GM21723 (cell line): ENCODE results near the gene ABI3.

Experiments used
- ATAC-seq: cut with Tn5 transposase; IDR thresholded peaks from one replicate; pipeline ENCODE4 v1.9.1; 2021; ENCODE audit warnings: mild to moderate bottlenecking, moderate library complexity; ENCODE audit not compliant: unreplicated experiment

The ABI3 gene

DNA sequence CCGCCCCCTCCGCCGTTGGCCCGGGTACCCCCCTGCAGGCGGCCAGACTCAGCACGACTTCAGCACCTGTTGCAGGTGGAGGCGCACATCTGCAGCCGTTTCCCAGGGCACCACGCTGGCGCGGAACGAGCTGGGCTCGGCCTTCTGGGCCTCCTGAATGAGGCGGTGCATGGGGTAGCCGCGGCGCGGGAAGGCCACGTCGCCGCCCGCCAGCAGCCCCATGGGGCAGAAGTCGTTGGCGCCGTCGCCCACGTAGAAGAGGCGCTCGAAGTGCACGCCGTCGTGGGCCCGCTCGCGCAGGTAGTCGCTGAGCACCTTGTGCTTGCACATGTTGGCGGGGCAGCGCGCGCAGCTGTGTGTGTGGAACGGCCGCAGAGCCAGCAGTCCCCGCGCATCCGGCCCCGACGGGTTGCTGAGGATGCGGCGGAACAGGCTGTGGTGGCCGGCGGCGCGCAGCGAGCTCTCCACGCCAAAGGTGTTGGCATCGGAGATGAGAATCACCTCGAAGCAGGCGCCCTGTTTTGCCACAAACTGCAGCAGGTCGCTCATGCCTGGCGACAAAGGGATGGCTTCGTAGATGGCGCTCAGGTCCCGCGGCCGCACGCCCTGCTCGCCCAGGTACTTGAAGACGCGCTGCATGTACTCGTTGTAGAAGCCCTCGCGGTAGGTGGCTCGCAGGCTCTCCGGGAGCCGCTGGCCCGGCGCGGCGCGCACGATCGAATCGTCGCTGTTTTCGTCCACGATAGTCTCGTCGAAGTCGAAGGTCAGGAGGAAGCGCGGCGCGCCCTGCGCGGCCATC, 13.9 kb downstream of the ABI3 start:
- no peak for ATAC-seq

DNA sequence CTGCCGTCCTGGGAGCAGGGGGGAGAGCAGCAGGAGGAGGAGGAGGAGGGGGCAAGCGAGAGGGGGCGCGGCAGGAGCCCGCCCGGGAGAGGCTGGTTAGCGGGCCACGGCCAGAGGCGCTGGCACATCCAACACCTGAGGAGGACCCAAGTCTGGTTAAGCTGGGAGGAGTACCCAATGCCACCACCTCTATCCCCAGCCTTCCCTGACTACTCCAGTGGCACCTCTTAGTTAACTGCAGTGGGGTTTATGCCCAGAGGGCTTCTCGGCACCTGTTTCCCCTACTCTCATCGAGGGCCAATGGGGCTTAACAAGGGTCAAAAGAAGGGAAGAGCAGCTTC, 14.5 kb downstream of the ABI3 start:
- no peak for ATAC-seq

DNA sequence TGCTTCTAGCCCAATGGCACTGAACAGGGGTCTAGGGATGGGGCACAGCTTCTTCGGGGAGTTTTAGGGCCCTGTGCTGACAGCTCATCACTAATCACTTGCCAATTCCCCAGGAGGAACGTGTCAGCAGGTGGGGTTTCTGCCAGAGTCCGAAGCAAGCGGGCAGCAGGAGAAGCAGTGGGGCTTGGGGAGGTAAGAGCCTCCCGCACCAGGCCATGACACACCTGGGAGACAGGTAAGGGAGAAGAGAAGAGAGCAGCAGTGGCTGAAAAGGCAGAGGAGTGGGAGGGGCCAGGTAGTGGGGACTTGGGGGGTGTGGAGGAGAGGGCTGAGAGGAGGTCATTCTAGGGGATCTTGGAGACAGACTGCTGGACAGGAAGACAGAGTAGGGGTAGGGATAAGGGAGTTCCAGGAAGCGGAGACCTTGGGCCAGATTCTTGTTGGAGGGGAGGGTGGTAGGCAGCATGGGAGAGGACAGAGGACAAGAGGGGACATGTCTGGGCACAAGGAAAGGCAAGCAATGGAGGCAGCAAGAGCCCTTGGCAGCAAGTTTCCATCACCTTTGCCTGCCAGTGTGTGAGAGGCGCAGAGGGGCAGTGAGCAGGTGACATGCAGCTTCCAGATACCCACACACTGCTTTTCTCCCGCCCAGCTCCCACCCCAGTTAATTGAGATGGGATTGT, 15.2 kb downstream of the ABI3 start:
- no peak for ATAC-seq

DNA sequence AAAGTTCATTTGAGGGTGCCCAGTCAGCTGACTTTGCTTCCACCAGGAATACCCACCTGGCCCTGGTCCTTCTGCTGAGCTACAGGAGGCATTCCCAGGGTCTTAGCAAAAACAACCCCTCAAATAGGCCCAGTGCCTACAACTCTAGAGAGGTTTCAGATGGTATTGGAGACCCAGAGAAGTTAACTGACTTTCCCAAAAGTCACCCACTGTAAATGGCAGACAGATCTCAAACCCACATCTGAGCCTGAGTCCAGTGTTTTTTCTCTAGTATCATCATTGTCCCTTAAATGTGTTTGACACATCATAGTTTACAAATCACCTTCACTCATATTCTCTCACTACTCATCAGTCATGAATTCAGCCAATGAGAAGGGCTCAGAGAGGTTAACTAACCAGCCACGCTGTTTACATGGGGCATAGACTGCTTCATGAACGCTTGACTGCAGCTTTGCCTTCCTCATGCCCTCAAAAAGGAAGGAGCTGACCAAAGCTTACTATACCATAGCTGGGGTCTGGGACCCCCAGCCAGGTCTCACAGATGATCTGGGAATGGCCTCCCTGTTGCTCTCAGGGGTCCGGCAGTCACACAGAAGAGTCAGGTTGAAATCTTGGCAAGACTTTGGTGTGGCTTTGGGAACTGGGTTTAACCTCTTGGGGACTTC, 16.4 kb downstream of the ABI3 start:
- ATAC-seq = no peak

DNA sequence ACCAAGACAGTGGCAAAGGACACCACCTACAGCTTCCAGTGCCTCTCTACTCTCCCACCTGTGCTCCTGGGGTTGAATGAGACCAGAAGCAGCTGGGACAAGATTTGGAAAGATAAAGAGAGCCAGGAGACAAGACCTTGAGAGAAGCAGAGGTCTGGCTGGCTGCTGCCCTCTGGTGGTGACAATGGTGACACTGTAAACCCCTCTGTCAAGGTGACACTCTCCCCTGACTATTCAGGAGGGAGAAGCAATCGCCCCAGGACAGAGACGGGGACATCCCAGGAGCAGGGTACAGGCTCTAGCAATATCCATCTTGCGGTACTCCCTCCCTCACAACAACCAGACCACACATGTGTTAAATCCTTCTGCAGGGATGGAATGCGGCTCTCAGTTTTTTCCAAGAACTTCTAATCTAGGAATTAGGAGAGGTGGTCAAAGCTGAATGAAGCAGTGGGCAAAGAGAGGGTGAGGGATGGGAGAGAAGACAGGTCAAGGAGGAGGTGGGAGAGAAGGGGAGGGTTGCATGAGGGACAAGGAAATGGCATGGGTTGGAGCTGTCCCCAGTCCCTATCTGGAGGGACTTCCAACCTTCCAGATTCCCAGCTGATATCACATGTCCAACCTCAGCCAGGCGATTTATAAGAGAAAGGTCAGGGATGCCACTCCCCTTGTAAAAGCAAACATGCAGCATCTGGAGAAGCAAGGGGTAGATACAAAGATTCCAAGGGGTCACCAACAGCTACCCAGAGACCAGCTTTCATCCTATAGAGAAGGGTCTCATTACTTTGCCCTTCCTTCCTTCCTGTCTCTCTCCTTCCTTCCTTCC, 17.1 kb downstream of the ABI3 start:
- no peak for ATAC-seq

DNA sequence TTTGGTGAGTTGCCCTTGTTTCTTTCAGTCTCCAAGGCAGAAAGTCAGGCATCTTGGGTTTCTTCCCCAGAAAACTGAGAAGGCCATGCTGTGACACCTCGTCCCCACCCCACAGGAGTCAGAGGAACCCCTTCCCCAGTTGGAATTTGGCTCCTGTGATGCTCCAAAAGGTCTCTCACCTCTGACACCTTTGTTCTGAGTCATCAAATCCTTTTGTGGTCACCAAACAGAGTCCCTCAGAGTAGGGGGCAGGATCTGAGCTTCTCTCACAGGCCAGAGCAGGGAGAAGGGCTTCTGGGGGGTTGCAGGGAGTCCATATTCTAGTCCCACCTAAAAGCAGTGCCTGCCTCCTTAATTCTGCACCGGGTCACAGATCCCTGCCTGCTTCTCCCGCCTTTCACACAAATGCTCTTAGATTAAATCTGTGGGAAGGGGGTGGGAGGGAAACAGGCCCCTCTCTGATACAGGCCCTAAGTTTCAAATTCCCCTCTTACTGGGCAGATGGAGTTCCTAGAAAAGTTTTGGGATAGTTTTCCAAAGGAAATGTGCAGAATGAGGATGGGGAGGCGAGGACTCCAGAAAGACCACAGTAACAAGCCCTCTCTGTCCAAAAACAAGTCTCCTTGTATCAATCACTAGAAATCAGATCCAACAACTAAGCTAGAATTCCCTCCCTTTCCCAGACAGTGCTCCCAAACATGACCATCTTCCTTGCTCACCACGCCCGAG, 18.7 kb downstream of the ABI3 start:
- ATAC-seq = no peak

DNA sequence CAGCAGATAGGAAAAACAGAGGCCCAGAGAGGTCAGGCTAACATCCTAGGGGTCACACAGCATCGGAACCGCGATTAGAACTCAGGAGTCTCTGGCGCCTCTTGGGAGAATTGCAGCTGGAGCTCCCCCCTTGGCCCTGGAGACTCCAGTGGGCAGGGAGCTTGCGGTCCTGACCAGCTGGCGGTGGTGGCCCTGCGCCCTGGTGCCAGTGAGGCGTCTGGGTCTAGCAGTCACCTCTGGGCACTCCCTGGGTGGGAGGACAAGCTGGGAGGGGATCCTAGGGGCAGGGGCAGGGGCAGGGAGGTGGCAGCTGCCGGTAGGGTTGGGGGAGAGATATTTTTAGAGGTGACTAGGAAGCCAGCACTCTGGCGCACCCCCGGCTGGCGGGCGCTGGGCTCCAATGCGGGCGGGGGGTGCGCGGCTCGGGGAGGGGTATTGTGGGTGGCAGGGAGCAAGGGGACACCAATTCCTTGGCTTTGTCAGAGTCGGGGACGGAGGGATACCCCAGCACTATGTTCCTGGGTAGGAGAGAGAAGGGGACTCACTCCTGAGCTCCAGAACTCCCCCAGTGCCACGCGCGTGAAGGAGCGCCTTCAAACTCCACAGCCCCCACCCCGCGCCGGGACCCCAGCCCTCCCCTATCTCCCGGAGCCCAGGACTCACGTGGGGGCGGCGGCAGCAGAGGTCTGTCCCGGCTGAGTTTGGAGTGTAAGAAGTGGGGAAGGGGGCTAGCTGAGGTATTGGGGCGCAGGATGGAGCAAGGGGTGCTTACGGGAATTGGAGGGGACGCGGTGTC, 19.5 kb downstream of the ABI3 start:
- peak; percentile 8 for ATAC-seq

DNA sequence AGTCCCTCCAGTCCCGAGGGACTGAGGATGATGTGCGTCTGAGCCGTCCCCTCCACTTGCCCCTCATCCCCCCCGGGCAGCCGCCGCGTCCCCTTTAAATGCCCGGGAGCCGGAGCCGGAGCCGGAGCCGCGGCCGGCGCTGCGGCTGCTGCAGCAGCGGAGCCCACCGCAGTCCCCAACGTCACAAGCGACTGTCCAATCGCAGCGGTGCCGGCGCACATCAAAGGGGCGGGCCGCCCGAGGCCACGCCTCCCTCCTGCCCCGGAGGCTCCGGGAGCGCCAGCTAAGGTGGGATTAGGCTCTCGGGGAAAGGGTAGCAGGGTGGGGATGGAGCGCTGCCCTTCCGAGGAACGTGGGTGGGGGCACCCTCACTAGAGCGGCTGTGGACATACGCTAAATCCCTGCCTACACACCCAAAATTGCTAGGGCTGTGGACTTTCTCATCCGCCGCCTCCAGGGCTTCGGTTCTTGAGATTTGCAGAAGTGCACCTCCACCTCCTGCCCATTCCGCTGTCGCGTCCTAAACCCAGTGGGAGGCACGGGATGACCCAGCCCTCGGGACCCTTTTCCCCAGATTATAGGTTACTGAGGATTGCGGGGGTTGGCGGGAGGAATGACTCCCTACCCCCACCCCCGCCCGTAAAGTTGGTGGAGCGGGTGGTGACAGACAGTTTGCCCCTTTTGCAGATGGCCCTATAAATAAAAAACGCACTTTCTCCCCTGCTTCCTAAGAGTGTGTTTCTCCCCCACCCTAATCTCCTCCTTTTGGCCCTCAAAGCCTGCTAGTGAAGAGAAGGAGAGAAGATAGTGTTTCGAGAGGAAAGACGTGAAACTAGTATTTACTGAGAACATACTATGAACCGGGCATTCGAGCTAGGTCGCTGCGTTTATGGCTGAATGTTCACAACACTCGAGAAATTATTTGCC, 20.4 kb downstream of the ABI3 start, which contains the start of gene PHOSPHO1:
Gene PHOSPHO1, minus strand, starts transcription at position 152 of the 927 bp plus-strand sequence. CDS start 4,096 bp downstream, outside the sequence.
- peak; percentile 85 for ATAC-seq

DNA sequence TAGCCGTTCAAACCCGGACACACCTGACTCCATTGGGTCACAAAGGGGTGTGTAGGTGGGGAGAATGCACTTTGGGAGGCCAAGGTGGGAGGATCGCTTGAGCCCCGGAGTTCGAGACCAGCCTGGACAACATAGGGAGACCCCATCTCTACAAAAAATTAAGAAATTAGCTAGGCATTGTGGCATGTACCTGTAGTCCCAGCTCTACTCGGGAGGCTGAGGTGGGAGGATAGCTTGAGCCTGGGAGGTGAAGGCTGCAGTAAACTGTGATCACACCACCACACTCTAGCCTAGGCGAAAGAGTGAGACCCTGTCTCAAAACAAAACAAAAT, 21.0 kb downstream of the ABI3 start:
- no peak for ATAC-seq

DNA sequence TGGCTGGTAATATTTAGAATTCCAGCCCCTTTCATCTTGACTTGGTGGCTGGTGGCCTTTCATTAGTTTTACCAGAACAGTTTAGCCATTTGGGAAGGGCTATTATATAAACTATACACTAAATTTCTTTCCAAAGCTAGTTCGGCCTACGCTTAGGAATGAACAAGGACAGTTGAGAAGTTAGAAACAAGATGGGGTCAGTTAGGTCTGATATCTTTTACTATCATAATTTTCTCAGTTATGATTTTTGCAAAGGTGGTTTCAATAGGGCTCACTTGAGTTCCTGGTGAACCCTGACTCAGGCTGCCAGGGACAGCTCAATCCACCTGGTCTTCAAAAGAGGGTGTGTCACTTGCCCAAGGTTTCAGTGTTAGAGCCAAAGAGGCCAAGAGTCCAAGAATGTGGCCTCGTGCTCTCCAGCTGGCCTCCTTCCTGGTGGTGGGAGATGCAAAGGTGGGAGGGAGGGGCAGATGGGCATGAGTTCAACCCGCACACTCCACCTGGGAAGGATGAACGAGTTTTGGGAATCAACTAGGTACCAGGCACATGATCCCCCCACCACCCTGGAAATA, 24.1 kb downstream of the ABI3 start:
- no peak for ATAC-seq

DNA sequence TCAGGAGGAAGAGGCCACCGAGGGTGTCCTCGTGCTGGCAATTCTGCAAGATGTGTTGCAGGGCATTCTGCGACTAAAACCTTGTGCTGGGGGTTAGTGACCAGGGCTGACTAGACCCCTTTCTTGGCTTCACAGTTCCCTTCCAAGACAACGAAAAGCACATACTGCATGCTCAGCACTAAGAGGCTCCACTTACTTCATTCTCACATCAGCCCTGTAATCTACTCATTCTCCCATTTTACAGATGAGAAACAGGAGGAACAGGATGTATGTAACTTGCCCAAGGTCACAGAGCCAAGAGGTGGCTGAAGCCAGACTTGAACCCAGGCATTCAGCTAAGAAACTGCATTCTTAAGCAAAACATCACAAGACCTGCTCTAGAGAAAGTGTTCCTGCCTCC, 25.4 kb downstream of the ABI3 start:
- ATAC-seq = no peak

DNA sequence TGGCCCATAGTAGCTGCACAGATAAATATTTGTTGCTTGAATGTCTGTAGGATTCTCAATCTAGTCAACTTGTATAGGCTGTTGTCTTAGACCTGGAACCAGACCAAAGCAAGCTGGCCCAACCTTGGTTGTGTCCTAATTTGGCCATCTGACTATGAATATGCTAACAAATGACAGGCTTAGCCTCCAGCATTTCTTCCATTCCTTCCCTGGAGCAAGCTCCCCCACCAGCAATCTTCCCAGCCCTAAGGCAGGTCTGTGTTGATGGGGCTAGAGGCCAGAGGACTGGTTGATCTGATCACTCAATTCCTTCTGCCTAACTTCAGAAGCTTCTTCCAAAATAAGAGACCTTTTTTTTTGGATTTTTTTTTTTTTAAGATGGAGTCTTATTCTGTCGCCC, 29.5 kb downstream of the ABI3 start:
- ATAC-seq = no peak

DNA sequence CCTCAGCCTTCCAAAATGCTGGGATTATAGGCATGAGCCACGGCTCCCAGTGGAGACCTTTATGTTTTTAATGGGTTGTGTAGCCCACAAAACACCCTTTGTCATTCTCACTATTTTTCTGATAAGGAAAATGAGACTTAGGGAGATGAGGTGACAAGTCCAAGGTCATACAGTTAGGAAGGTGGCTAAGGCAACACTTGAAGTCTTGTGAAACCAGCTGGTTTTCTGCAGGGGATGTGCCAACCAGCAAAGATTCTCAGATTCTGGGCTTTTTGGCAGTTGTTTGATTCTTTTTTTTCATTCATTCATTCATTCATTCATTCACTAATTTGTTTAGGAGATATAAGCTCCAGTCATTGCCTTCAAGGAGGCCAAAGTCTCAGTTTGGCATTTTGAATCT, 30.1 kb downstream of the ABI3 start:
- ATAC-seq = no peak

DNA sequence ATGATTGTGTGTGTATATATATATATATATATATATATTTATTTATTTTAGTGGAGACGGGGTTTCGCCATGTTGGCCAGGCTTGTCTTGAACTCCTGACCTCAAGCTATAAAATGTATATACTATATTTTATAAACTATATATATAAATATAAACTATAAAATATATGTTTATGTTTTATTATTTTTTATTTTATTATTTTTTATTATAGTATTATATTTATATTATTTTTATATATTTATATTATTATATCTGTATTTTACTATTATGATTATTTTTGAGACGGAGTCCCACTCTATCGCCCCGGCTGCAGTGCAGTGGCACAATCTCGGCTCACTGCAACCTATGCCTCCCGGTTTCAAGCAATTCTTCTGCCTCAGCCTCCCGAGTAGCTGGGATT, 30.5 kb downstream of the ABI3 start:
- no peak for ATAC-seq

DNA sequence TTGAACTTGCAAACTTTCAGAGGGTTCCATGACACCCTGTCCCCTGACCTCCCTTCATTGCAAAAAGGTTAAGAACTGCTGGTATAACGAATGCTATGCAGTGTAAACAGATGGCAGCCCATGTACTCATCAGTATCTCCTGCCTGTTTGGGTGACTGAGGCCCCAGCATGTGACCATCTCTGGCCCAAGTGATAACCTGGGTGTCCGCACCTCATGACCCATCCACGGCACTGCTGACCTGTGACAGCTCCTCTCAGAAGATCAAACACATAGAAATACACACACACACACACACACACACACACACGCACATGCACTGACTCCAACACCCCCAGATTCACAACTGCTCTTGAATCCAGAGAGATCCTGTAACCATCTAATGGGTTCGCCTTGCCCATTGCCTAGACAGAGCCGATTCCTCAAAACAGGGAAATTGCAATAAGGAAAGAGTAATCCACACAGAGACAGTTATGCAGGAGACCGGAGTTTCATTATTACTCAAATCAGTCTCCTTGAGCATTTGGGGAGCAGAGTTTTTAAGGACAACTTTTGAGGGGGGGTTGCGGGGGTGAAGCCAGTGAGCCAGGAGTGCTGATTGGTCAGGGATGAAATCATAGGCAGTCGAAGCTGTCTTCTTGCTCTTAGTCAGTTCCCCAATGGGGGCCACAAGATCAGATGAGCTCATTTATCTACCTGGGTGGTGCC, 31.3 kb downstream of the ABI3 start:
- ATAC-seq = no peak

DNA sequence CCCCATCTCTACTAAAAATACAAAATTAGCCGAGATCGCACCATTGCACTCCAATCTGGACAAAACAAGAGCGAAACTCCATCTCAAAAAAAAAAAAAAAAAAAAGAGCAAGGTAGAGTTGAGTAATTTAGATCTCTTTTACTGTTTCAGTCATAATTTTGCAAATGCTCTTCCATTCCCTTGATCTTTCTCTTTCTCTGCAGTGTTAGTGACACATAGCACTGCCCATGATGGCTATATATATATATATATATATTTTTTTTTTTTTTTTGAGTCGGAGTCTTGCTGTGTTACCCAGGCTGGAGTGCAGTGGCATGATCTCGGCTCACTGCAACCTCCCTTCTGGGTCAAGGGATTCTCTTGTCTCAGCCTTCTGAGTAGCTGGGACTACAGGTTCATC, 32.3 kb downstream of the ABI3 start:
- ATAC-seq = no peak

DNA sequence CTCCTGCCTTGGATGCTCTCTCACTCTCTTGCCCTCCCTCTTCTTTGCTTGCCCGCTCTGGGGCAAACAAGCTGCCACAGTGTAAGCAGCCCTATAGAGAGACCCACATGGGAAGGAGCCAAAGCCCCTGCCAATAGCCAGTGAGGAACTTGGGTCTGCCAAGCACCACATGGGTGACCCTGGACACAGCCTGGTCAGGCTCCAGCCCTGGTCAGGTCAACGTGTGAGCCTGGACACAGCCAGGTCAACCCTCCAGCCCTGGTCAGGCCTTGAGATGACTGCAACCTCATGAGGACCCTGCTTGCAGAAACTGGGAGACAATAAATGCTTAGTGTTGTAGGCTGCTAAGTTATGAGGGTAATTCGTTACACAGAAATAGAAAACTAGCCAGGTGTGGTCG, 34.3 kb downstream of the ABI3 start:
- no peak for ATAC-seq

DNA sequence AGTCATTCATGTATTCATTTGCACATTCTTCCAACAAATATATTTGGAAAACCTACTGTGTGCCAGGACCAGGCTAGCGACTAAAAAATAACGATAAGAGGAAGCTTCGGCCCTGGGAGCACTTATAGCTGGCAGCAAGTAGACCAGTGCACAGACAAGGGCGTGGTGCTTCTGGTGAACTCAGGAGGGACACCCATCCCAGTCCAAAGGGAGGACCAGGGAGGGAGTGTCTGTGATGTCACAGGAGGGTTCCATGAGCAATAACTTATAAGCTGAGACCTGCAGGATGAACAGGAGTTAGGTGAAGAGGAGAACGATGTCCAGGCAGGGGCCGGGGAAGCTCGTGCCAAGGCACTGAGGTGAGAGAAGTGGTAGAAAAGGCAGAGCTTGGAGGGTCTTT, 37.4 kb downstream of the ABI3 start:
- no peak for ATAC-seq
